ENCODE measurements around the gene PGAP6. TPM values are rescaled to one million over a fixed set of nuclear protein-coding genes. Genes with fewer than 3 reads are reported as not detected.
"Not testable (repeated sequence)": the region's sequence is repeated elsewhere in the genome, so short reads cannot be mapped to it uniquely, and the experiment has no call there.

PGAP6 gene
- total RNA-seq, 1 experiment from 2014 or later = 72.4 TPM

DNA sequence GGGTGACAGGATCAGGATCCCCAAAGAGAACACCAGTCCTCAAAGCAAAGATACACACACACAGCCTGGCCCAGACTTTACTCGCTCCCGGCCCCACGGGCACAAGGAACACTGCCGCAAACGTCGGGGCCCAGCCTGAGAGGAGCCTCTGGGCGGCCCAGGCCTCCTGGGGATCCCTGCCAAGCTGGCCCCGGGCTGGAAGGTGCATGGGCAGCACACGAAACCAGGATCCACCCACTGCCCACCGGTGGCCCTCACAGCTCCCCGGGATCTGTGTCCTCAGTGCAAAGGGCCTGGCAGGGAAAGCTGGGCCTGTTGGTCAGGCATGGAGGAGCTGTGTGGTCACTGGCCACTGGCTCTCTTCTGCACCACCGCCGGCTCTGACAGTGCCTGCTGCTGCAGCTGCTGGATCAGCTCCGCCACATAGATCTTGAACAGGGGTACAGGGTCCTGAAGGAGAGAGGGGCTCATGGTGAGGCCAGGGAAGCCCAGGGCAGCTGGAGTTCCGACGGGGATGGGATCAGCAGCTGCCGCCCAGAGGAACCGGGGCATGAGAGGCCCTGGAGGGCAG is 14.4 kb downstream of the PGAP6 start:
- no peak for DNase-seq (ENCODE audit: low read depth)

DNA sequence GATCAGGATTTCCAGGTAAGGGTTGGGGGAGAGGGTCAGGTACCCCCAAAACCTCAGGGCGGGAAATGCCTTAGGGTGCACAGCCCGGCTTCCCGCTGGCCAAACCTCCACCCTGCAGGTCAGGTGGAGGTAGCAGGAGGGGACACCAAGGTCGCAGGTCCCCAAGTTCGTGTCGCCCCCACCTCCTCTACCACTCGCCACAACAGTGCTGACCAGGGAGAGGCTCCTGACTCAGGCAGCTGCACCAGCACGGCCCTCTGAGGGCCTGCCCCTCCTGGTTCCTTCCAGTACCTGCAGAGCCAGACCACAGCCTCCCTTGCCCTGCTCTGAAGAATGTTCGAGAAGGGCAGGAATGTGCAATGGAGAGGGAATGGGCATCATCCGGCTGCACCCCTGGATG is 15.3 kb downstream of the PGAP6 start:
- no peak for DNase-seq (ENCODE audit: low read depth)

DNA sequence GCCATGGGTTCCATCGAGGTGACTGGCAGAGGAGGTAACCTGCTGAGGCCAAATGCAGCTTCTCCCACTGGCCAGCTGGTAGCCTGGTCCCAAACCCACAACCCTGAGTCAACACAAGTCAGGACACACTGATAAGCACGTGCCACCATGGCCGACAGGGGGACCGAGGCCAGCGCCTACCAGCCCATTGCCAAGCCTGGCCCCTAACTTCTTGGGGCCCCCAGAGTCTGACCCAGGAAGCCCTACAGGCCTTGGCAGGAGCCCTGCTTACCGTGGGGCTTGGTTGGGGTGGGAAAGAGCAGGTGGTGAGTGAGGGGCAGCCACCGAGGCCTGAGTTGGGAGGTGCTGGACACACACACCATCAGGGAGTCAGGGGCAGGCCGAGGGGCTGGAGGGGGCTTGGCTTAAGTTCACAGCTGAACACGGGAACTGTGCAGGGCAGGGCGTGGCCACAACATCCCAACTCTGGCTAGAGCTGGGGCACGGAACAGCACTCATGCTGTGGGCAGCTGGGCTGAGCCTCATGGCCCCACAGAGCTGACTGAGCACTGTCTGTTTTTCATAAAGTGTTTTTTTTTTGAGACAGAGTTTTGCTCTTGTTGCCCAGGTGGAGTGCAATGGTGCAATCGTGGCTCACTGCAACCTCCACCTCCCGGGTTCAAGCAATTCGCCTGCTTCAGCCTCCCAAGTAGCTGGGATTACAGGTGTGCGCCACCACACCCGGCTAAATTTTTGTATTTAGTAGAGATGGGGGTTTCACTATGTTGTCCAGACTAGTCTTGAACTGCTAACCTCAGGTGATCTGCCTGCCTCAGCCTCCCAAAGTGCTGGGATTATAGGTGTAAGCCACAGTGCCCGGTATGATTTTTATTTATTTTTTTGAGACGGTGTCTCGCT is 16.9 kb downstream of the PGAP6 start:
- no peak for DNase-seq (ENCODE audit: low read depth)

DNA sequence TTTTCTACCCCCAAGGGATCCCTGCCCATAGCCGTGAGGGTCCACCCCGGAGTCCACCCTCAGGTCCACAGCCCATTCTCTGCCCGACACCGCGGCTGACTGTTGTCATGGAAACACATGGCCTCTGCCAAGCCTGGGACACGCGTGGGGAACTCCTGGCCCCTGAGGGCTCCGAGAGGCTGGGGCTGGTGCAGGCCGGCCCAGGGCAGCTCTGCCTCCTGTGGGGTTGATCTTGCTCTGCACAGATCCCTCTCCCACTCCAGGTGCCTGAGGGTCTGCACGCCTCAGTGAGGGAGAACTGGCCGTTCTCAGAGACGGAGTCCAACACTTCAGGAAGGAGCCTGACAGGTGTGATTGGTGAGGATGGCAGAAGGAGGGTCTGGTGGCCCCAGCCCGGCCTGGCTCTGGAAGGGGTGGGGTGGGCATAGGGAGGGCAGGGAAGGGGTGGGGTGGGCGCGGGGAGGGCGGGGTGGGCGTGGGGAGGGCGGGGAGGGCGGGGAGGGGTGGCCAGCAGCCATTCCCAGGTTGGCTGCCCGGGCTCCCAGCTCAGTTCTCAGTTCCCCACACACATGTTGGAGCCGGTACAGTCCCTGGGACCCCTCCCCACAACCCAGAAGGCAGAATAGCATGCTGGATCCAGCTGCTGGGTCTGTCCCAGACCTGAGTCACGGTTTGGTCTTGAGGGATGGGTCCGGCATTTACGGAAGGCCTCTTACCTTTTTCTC is 17.9 kb downstream of the PGAP6 start:
- no peak for DNase-seq (ENCODE audit: low read depth)

DNA sequence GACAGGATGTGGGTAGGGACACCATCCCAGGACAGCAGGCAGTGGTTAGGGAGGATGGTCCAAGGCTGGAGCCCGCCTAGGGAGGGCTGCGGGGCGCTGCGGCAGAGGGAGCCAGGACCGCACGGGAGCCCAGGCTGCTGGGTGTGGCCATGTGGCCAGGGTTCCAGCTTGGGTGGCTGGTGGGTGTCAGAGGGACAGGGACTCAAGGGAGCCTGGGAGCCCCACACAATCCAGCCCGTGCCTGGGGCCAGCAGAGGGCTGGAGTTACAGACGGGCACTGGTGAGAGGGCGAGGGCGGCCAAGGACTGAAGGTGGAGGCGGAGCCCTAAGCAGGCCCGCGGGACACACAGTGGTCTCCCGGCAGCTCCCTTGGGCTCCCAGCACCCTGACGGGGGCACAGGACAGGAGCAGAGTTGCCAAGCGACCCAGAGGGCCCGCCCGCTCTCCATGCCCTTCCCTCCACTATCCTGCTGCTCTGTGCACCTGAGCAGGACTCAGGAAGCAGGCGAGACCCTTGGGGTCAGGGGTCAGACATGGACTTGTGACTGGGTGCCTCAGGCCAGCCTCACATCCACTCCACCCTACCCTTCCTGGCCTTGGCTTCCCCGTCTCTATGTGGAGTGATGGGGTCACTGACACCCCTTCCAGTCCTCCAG is 18.5 kb downstream of the PGAP6 start:
- no peak for DNase-seq (ENCODE audit: low read depth)

DNA sequence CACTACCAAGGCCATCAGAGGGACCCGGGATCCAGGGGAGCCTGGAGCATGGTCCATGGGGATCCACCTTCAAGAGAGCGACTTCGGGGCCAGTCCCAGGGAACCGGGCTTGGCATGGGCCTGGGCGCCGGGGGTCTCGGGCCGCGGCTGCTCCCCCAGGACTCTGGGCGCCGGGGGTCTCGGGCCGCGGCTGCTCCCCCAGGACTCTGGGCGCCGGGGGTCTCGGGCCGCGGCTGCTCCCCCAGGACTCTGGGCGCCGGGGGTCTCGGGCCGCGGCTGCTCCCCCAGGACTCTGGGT is 19.1 kb downstream of the PGAP6 start:
- DNase-seq (ENCODE audit: low read depth) = not testable (repeated sequence)

DNA sequence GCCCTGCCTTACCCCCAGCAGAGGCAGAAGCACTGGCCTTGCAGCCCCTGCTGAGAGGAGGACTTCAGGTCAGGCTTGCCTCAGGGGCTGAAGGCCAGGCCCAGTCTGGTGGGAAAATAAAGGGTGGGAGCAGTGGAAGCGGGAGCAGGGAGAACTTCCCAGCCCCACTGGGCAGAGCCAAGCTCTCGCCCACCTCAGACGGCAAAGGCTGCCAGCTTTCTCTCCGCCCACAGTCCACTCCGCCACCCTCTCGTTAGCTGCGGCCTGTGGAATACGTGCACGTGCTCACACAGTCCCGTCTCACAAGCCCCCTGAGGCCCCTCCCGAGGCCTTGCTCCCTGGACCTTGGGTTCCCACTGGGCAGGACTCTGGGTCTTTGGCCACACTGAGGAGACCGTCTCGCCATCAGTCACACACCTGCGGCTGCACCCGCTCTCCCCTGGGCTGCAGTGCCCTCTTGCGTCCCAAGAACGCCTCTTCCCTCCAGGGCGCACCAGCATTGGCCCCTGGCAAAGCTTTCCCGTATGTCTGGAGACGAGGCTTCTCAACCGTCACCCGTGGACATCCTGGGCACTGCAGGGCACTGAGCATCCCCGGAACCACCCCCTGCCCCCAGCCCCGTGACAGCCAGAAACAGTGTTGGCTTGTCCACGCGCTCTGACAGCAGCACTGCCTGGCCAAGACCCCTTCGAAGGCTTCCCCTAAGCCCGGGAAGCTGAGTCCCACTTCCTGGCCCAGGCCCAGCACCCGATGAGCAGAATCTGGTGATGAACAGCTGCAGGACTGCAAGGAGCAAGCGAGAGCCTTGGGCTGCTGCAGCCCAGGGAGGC is 19.7 kb downstream of the PGAP6 start:
- peak; percentile 63 for DNase-seq (ENCODE audit: low read depth)

DNA sequence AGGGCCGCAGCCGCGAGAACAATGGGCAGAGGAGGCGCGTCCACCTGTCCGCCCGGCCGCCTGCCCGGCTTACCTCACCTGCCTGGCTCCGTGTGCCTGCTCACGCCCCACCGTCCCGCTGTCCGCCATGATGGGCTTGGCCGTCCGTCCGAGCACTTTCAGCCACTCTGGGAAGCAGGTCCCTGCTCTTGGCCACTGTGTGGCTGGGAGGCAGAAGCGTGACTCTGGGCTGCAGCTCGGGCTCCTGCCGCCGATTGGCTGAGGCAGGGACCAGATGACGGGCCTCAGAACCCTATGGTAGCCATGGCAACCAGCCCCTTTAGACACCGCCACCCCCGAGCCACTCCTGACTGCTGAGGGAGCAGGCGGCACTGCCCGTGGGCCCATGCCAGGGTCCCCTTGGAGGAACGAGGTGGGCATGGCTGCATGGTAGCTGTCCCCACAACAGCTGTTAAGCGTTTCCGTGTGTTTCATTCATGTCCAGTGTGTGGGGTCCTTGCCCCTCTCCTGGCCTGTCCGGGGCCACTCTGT is 20.4 kb downstream of the PGAP6 start:
- no peak for DNase-seq (ENCODE audit: low read depth)

DNA sequence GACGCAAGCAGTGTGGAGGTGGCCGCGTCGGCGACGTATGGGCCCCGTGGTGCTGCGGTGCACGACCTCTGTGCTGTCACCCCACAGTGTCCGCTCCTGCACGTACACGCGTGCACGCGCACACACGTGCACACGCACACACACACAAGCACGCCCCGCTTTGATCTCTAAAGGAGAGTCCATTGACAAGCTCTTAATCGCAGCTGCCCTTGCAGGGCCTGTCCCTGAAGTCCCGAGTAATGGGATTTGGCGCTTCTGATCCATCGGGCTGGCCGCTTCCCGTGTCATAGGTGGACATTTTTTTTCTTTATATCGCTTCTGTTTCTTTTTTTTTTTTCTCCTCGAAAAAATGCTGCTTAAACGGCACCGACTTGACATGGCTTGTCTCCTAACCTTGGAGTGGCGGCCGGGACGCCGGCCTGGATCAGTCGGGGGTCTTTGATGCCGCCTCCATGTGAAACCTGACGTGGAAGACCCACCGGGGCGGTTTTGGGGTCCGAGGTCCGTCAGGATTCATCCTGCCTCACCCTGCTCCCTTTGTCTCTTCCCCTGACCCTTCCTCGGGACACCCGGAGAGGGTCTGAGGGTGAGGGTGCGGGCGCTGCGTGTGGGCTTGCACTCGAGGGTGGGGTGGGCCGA is 21.0 kb downstream of the PGAP6 start:
- no peak for DNase-seq (ENCODE audit: low read depth)

DNA sequence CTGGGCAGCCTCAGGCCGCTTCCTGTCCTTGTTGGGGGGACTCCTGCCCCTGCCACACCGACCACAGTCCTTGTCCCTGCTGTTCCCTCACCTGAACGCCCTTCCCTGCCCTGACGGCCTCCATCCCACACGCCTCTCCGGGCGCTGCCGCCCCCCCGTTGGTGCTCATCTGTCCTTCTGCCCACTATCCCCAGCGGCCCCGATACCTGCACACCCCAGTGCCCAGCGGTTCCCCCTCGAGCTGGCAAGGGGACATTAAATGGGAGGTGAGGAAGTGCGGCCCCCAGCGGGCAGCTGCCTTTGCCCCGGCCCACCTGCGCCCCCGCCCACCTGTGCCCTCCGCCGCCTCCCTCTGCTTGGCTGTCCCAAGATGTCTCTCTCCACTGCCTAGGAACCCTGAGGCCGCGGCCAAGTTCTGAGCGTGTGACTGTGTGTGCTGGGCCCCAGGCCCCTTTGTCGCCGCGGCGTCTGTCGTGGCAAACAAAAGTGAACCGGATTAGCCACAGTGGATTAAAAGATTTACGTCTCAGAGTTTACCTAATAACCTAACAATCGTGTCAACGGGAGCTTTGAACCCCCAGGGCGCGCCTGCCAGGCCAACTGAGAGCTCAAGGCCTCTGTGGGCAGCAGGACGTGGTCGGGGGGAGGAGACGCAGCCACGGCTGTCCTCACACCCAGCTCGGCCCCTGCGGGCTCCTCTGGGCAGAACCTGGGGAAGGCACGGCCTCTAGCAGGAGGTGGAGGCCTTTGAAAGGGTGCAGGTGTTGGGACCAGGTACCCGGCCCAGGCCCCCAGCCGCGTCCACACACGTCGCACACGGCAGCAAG is 21.7 kb downstream of the PGAP6 start:
- DNase-seq (ENCODE audit: low read depth) = no peak

DNA sequence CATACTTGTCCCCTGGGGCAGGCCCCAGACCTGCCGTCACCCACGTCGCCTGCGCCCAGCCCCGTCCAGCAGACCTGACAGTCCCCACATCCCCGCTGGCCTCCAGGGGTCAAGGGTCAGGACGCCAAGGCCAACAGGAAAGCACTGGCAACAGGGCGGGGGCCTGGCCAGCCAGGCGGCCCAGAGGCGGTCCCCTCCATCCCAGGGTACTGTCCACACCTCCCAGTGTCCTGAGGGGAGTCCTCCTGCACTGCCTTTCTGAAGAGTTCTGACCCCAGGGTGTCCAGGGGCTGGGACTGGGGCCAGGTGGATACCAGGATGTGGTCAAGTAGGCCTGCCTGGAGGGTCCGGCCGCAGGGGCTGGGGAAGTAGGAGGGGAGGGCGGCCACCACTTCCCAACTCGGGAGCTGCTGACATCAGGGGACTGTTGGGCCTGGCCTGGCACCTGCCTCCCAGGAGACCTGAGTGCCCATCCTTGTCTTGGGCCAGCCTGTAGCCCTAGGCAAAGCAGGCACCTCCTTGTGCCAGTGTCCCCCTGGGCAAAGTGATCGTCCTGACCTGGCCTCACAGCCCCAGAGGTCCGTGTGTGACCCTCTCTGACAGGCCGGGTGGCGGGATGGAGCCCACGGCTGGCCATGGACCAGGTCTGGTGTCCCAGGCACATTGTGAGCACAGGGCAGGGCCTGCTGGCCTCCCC is 22.6 kb downstream of the PGAP6 start:
- no peak for DNase-seq (ENCODE audit: low read depth)

DNA sequence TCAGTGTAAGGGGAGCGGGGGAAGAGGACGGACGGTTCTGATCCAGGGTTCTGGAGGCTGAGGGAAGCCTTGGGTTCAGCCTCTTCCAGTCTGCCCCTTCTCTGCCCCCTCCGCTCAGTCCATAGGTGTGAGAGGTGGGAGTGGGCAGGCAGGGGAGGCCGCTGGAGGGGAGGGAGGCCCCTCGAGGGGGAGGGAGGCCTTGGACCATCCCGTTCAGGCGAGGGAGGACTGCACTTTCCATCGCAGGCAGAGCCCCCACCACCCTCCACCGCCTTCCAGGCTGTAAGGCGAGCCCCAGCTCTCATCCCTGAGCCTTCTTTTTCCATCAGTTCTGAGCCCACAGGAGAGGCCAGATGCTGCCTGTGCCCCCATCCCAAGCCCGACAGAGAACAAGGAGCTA is 25.0 kb downstream of the PGAP6 start:
- no peak for DNase-seq (ENCODE audit: low read depth)

DNA sequence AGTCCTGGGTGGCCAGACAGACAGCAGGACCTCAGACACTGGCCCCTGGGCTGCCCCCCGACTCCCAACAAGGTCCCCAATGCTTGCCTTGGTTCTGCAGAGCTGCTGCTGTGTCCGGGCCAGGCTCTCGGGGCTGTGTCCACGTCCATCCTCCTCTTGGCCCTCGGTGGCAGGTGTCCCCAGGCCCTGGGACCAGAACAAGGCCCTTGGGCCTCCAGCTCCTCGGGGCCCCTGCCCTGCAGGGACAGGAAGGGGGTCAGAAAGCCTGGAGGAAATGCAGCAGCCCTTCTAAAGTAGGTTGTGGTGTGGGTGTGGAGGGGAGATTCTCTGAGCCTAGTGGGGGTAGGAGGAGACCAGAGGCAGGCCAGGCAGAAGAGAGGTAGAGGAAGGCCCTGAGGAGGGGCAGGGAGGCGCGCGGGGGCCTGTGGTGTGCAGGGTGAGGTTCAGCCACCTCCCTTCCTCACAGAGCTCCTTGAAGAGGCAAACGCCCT is 26.8 kb downstream of the PGAP6 start:
- no peak for DNase-seq (ENCODE audit: low read depth)

DNA sequence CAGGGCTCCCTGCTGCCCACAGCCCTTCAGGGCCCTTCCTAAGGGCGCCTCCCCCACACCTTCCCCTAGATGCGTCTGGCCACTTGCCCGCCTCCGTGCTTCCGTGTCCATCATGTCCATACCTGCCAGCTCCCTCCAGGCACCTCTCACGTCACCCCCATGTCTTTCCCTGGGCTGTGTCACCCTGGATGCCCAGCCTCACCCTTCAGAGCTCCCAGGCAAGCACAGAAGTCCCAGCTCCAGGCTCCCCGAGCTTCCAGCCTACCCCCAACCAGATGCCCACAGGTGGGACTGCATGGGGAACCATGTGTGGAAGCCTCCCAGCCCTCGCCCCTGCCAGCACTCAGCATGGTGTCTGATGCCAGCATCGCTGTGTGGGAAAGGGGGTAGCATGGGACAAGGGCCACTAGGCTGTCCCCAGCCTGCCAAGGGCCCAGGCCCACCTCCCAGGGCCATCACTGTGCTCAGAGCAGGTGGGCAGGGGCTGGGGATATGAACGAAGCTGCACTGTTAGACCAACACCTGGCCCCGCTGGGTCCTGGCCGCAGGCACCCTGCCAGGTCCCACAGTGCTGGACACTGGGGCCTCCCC is 27.4 kb downstream of the PGAP6 start:
- DNase-seq (ENCODE audit: low read depth) = no peak

DNA sequence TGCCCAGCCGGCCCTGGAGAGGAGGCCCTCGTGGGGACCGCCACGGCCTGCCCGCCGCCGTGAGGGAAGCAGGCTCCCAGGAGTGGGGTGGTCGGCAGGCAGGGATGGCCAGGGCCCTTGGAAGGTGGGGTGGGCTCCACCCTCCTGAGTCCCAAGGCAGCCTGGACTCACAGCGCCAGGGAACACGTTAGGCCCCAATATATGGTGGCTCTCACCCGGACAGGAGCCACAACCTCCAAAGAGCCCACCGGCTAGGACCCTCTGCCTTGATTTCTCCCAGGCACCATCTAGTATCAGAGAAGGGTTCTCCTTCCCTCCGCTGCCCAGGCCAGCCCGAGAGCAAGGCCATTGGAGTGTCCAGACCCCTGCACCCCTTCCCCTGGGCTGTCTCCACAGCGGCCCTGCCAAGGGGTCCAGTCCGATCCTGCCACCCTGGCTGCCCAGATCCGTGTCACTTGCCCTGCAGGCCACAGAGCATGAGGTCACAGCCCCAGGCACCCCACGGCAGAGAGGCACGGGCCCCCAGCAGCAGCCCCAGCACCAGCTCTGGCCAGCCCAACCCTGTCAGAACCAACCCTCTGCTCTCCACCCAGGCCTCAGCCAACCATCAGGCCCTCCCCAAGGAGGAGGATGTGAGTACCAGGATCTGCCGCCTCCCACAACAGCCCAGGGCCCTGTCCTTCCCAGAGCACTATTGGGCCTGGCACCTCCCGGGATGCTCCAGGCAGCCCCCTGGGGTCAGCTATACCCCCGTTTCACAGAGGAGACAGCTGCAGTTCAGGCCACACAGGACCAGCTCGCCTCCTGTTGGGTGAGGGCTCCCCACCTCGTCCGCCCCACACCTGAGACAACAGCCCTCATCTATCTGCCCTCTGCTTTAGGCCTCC is 28.1 kb downstream of the PGAP6 start:
- no peak for DNase-seq (ENCODE audit: low read depth)

DNA sequence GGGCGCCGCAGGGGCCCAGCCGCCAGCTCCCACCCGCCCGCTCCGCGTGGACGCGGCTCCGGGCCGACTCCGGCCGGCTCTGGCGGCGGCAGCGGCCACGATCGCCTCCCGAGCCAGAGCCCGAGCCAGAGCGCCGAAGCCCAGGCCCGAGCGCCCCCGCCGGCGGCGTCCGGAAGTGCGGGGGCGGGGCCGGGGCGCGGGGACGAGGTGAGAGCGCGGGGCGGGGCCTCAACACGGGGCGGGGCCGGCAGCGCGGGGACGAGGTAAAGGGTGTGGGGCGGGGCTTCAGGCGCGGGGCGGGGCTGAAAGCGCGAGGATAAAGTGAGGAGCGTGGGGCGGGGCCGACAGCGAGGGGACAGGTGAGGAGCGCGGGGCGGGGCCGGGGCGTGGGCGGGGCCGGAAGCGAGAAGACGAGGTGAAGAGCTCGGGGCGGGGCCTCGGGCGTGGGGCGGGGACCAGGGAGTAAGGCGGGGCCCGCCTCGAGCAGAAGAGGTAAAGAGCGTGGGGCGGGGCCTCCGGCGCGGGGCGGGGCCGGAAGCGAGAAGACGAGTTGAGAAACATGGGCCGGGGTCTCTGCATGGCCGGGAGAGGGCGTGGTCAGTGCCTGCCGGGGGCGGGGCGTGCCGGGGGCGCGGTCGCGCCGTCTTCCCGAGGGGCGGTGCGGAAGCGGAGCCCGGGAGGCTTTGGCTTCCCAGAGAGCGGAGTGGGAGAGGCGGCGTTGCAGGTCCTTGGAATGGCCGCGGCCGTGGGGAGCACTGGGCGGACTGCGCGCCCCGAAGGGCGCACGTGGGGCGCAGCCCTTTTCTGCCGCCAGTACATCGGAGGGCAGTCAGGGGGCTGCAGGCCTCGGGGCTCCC is 29.0 kb downstream of the PGAP6 start, which contains the start of gene AXIN1:
TSS of gene AXIN1 (minus strand) at position 177 of the 857 bp plus-strand sequence. CDS start 5,698 bp downstream, outside the sequence.
- peak; percentile 77 for DNase-seq (ENCODE audit: low read depth)
